ENCODE results near the gene PTH2R.
A peak's percentile ranks its signal among the peaks of the same experiment; 100 is the strongest.
"Not testable (repeated sequence)": the region's sequence is repeated elsewhere in the genome, so short reads cannot be mapped to it uniquely, and the experiment has no call there.

The PTH2R gene, protein sequence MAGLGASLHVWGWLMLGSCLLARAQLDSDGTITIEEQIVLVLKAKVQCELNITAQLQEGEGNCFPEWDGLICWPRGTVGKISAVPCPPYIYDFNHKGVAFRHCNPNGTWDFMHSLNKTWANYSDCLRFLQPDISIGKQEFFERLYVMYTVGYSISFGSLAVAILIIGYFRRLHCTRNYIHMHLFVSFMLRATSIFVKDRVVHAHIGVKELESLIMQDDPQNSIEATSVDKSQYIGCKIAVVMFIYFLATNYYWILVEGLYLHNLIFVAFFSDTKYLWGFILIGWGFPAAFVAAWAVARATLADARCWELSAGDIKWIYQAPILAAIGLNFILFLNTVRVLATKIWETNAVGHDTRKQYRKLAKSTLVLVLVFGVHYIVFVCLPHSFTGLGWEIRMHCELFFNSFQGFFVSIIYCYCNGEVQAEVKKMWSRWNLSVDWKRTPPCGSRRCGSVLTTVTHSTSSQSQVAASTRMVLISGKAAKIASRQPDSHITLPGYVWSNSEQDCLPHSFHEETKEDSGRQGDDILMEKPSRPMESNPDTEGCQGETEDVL

DNA sequence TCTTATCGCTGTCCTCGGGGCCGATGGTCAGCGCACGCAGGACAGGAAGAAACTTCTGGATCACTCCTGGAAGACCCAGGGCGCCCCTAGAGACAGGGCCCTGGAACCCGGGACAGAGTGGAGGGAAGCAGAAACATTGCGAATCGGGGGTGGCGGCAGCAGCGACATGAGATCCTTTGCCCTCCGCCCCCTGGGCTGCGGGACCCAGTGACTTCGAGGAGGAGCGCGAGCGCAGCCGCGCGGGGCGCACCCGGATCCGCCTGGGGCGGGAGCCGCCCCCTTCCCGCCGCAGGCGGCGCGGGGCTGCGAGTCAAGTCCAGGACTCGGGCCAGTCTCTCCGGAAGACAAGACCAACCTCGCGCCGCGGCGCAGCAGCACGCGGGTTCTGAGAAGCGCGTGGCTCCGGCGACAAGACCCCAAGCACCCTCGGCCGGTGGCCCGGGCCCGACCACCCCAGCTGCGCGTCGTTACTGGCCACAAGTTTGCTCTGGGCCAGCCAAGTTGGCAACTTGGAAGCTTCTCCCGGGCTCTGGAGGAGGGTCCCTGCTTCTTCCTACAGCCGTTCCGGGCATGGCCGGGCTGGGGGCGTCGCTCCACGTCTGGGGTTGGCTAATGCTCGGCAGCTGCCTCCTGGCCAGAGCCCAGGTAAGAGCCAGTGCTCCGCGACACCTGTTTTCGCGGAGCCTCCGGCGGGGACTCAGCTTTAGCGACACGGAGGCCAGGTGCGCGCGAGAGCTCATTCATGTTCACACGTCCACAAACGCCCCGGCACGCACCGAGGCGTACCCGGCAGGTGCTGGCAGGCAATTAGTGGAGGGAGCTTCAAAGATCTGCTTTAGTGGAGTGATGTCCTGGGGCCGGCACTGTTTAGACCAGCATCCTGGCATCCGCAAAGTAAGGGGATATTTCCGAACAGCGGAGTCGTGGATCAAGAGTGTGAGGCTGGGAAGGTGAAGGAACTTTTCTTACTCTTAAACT, at the start of gene PTH2R:
PTH2R (plus strand) TSS at position 319 of the 978 bp plus-strand sequence; CDS start at position 571, 252 bp downstream.
- DNase-seq: no peak

- no peak for DNase-seq
Observed at GRCh38 chr2:208356846-208357574, 49.6 kb upstream of the PTH2R start.

- no peak for DNase-seq
Observed at GRCh38 chr2:208358758-208359631, 47.6 kb upstream of the PTH2R start.

DNA sequence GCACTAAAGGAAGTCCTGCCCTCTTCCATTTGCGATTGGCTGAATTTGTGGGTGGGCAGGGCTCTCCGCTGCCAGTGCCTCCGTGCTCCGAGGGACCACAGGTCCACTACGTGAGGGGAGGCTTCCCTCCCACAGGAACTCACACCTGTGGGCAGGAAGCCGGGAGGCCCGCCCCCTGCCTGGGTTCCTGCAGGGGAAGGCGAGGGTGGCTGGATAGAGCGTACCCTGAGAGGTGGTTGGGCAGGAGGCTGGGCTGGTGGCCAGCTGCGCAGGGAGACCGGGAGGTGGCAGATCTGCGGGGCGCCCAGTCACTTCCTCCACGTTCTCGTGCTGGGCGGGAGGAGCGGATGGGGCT, 47.0 kb upstream of the PTH2R start:
- DNase-seq: no peak

GRCh38 chr2:208360259-208361076, 46.1 kb upstream of the PTH2R start:
- DNase-seq: no peak

DNA sequence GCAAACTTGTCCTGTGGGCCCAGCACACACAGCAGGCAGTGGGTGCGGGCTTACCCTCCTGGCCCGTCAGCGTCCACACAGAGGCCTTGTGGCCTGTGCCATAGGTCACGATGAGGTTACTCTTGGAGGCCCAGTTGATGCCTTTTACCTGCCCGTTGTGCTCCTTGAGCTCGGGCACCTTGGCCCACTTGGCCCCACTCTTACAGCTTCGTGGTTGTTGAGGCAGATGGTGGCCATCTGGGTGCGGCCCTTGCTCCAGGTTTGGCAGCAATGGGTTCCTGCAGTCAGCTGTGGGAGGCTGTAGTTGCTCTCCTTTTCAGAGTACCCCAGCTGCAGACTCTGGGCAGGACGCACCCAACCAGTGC, 45.5 kb upstream of the PTH2R start:
- no peak for DNase-seq

DNA sequence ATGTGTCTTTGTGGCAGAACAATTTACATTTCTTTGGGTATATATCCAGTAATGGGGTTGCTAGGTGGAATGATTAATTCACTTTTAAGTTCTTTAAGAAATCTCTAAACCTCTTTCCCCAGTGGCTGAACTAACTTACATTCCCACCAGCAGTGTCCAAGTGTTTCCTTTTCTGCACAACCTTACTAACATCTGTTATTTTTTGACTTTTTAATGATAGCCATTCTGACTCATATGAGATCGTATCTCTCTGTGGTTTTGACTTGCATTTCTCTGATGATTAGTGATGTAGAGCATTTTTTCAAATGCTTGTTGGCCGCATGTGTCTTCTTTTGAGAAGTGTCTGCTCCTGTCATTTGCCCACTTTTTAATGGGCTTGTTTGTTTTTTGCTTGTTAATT, 43.1 kb upstream of the PTH2R start:
- no peak for DNase-seq

DNA sequence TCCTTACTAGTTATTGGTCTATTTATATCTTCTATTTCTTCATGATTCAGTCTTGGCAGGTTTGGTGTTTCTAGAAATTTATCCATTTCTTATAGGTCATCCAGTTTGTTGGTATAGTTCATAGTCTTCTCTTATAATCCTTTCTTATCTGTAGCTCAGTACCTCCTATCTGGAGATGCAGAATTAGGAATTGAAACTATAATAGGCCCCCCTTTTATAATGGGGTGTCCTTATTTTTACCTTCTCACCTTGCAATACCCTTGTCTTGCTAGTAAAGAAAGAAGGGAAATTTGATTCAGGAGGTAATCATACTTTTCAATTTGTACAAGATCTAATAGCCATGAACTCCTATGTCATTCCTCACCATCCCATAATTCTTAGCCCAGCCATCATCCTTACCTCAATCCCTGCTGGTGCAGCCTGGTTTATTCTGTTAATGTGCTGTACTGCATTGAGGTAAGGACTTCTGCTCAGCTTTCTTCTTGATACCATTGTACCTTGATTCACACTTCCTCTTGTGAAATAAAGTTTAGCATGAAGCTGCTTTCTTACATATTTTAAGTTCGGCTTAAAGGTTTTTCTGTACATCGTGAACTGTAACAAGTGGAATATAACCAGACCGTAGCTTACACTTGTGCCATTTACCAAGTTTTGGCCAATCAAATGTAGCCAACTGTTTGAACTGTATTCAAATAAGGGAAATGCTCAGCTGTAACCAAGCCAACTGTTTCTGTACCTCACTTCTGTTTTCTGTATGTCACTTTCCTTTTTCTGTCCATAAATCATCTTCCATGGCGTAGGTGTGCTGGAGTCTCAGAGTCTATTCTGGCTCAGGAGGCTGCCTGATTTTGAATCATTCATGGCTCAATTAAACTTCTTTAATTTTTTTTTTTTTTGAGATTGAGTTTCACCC, 40.1 kb upstream of the PTH2R start:
- DNase-seq: no peak

GRCh38 chr2:208369091-208369490, 37.5 kb upstream of the PTH2R start:
- DNase-seq: no peak

DNA sequence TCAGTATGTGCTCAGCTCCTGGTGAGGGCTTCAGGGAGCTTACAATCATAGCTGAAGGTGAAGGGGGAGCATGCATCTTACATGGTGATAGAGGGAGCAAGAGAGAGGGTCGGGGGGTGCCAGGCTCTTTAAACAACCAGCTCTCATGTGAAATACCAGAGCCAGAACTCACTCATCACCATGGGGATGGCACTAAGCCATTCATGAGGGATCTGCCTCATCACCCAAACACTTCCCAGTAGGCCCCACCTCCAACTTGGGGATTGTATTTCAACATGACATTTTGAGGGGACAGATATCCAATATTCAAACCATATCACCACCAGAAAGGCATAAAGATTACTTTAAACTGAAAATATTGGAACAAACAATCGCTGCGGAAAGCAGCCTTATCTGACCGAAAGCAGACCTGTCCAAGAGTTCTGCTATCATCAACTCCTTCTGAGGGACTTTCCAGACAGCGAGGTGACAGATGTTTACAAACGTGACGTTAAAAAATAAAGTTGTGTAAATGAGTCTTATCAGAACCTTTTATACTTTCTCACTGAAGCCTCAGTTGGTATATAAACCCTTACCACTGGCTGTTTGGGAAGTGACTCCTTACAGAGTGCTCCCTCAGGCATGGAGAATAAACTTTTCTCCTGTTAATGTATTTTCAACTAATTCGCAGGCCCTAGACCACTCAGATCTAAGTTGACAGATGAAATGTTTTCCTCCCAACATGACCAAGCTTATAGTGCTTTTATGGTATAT, 35.5 kb upstream of the PTH2R start:
- DNase-seq: no peak

DNA sequence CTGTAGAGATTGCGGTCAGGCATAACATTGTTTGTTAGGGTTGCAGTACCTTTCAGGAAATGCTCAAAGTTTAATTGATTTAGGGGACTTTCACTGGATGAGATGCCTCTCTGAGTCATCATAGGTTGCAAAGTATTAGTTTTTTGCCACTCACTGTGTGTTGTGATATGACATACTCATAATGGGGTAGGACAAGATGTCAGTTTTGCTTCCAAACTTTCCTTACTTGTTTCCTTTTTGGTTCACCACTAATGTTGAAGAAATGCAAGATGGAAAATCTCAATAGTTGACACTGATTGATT, 35.0 kb upstream of the PTH2R start:
- no peak for DNase-seq

GRCh38 chr2:208373460-208374089, 33.0 kb upstream of the PTH2R start:
- DNase-seq: peak; percentile 58

DNA sequence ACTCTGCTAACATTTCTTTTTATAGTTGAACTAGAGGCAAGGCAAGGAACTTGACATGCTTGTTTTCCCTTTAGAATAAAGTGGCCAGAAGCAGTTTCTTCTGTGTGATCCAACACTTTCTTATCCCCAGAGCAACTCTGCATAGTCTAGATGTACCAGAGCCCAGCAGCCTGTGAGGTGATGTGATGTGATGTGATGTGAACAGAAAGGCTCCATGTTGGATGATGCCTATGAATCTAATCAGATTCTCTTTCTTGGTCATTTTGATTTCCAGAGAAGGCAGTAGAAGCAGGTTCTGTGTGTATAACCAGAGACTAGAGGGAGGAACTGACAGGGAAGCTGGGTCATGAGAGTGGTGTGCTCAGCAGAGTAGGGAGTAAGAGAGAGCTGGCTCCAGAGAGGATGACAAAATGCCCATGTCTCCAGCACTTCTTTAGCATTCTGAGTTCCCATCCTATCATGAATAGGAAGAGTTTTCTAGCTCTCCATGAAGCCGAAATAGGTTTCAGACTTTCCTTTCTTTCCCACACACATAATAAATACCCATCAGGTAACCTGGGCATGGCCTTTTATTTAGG, 31.0 kb upstream of the PTH2R start:
- no peak for DNase-seq

- DNase-seq: not testable (repeated sequence)
Observed at GRCh38 chr2:208377344-208377860, 29.2 kb upstream of the PTH2R start.

DNA sequence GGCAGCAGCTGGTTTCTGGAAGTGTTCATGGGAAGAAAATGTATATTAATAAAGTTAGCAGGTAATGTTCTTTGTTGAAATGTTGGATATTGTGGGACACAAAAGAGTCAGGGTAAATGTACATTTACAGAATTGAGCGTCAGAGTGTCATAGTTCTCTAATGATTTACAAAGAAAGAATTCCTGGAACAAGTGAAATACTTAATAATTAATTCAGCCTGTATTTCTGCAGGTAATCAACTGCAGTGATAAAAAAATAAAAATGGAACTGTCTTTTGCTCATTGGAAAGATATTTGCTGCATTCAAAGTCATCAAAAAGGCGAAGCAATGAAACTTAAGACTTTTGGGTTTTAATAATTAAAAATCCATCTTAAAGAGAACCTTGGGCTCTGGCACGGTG, 27.4 kb upstream of the PTH2R start:
- DNase-seq: no peak

DNA sequence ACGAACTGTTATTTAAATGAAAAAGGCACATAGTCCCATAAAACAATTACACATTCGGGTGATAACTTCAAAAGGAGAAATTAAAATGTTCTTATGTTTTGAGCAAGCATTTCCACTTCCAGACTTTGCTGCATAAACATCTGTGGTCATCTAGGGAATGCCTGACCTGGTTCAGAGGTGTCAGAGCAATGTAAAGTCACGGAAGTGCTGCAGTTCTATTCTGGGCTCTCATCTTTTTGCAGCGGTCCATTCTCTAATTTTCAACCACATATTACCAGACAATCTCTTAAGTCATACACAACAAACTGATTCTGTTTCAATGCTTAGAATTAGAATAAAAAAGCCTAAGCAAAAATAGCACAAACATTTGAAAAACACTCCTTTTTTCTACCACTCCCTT, 22.0 kb upstream of the PTH2R start:
- DNase-seq: no peak

DNA sequence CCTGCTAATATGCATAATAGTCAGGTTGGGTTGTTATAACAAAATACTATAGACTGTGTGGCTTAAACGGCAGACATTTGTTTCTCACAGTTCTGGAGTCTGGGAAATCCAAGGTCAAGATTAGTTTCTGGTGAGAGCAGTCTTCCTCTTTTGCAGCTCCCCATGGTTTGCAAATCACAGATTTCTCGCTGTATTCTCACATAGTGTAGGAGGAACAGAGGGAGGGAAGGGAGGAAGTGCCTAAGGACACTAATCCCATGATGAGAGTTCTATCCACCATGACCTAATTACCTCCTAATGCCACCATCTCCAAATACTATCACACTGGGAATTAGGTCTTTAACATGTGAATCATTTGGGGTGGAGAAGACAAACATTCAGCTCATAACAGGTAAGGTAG, 20.1 kb upstream of the PTH2R start:
- no peak for DNase-seq

GRCh38 chr2:208389940-208390339, 16.7 kb upstream of the PTH2R start:
- DNase-seq: no peak
